ENCODE results near the gene CIITA.
"Not testable (repeated sequence)": the region's sequence is repeated elsewhere in the genome, so short reads cannot be mapped to it uniquely, and the experiment has no call there.

The CIITA gene

DNA sequence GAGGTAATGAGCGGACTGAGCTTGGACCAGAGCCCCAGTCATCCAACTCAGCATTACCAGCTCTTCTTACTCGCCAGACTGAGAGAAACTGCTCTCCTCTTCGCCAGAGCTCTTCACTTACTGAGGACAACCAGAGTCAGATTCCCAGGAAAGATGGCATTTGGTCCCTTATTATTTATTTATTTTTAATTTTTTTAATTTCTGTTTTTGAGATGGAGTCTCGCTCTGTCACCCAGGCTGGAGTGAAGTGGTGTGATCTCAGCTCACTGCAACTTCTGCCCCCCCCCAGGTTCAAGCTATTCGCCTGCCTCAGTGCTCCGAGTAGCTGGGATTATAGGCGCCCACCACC lies 42.0 kb downstream of the CIITA start:
- H3K27ac ChIP-seq, result no peak overlapping the region
- TF ChIP-seq, protein P1, sequence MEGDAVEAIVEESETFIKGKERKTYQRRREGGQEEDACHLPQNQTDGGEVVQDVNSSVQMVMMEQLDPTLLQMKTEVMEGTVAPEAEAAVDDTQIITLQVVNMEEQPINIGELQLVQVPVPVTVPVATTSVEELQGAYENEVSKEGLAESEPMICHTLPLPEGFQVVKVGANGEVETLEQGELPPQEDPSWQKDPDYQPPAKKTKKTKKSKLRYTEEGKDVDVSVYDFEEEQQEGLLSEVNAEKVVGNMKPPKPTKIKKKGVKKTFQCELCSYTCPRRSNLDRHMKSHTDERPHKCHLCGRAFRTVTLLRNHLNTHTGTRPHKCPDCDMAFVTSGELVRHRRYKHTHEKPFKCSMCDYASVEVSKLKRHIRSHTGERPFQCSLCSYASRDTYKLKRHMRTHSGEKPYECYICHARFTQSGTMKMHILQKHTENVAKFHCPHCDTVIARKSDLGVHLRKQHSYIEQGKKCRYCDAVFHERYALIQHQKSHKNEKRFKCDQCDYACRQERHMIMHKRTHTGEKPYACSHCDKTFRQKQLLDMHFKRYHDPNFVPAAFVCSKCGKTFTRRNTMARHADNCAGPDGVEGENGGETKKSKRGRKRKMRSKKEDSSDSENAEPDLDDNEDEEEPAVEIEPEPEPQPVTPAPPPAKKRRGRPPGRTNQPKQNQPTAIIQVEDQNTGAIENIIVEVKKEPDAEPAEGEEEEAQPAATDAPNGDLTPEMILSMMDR (conservative IDR thresholded peaks at IDR 0.05), result peak; percentile 63

DNA sequence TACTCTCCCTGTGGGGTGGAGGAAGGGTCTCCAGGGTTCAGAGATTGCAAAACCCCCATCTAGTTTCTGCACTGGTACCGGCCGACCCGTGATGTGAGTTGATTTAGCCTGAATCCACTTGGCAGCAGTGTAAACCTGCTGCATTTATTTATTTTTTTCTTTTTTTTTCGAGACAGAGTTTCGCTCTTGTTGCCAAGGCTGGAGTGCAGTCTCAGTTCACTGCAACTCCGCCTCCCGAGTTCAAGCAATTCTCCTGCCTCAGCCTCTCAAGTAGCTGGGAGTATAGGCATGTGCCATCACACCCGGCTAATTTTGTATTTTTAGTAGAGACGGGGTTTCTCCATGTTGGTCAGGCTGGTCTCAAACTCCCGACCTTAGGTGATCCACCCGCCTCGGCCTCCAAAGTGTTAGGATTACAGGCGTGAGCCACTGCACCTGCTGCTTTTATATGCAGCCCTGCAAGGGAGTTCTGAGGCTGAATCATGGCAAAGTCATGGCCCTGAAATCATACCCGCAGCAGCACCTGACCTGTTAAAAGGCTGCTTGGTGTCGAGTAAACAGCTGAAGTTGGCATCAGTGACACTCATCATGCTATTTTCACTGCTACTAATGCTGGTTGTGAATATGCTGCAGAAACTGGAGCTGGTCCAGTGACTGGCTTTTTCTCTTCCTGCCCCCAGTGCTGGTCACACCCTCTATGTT lies 43.9 kb downstream of the CIITA start:
- no peak overlapping the region for H3K27ac ChIP-seq
- TF ChIP-seq, protein P1 (conservative IDR thresholded peaks at IDR 0.05), result no peak

DNA sequence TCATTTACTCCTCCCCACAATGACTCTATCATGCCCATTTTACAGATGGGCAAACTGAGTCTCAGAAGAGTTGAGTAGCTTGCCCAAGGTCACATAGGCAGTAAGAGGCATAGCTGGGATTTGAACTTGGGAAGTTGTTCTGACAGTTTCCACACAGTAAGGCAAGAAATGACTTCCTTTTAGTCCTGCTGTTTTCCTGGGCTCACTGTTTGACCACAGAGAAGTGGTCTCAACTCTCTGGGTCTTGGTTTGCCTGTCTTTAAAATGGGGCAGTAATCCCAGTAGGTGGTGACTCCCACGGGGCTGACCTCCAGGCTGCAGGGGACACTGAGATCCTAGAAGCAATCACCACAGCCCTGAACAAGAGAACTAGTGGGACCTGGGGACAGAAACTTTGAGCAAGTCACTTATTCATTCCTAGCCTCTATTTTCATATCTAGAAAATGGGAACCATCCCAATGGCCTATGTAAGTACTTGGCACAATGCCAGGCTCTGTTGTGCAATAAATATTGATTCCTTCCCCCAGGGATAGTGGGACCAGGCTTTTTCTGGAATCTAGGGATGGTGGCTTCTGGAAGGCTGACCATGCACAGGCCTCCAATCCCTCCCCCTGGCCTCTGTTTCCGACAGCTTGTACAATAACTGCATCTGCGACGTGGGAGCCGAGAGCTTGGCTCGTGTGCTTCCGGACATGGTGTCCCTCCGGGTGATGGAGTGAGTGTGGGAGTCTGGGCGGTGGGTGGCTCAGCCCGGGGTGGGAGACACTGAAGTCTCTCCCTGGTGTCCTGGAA lies 44.7 kb downstream of the CIITA start:
- H3K27ac ChIP-seq, result no peak overlapping the region
- TF ChIP-seq, protein P1 (conservative IDR thresholded peaks at IDR 0.05), result no peak

DNA sequence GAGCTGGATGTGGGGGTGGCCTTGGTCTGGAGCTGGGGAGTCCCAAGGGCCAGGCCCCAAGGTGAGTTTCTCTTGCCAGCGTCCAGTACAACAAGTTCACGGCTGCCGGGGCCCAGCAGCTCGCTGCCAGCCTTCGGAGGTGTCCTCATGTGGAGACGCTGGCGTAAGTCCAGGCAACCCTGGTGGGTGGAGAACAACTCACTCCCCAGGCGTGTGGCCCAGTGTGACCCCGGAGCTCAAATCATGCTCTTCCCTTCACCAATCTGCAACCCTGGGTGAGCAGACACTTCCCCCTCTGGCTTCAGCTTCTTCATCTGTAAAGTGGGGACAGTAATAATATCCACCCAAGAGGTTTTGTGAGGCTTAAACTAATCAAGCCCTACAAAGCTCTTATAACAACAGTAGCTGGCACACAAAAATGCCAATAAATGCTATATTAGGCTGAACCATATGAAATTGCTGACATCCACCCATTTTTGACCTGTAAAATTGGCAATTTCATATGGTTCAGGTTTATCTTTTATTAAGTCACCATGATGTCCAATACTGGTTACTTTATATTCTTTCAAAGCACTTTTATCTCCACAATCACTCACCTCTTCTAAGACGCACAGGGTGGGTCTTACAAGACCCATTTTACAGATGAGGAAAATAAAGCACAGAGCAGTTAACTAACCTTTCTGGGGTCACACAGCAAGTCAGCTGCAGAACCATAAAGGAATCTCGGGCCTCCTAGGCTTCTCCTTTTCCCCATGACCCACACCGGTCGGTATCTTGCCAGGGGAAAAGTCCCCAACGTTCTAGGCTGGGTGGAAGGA lies 45.5 kb downstream of the CIITA start:
- TF ChIP-seq, protein P1 (conservative IDR thresholded peaks at IDR 0.05), result no peak
- no peak overlapping the region for H3K27ac ChIP-seq

DNA sequence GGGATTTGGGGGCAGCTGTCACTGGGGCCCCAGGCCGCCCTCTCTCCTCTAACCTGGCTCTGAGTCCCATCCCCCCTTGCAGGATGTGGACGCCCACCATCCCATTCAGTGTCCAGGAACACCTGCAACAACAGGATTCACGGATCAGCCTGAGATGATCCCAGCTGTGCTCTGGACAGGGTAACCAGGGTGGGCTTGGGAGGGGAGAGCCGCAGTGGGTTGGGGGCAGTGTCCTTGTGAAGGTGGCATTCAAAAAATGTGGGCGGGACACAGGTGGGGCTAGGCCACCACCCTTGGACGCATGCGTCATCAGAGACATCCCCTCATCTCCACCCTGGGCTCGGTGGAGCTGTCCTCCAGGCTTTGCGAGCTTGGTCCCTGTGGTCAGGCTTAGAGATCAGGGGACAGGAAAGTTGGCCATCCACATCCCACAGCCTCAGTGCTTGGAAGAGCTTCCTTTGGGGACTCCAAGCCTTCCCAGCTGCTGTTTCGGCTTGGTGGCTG lies 46.2 kb downstream of the CIITA start:
- TF ChIP-seq, protein P1 (conservative IDR thresholded peaks at IDR 0.05), result no peak
- H3K27ac ChIP-seq, result no peak overlapping the region

DNA sequence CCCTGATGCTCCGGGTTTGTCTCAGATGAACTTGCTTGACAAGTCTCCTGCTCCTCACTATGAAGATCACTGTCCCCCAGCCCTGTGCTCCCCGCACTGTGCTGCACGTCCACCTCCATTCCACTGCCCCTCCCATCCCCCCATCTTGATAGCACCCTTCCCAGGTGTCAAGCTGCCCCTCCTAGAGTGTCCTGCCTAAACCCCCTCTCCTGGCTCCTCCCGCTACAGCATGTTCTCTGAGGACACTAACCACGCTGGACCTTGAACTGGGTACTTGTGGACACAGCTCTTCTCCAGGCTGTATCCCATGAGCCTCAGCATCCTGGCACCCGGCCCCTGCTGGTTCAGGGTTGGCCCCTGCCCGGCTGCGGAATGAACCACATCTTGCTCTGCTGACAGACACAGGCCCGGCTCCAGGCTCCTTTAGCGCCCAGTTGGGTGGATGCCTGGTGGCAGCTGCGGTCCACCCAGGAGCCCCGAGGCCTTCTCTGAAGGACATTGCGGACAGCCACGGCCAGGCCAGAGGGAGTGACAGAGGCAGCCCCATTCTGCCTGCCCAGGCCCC lies 46.7 kb downstream of the CIITA start:
- H3K27ac ChIP-seq, result no peak overlapping the region
- TF ChIP-seq, protein P1 (conservative IDR thresholded peaks at IDR 0.05), result no peak

DNA sequence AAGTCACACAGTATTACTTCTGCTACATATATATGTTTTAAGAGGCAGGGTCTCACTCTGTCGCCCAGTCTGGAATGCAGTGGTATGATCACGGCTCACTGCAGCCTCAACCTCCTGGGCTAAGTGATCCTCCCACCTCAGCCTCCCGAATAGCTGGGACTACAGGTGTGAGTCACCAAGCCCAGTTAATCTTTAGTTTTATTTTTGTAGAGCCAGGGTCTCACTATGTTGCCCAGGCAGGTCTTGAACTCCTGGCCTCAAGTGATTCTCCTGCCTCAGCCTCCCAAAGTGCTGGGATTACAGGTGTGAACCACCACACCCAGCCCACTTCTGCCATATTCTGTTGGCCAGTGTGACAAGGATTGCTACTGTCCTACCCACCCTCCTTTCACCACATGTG lies 48.3 kb downstream of the CIITA start:
- H3K27ac ChIP-seq, result not testable (repeated sequence)

All from VCaP (cell line).